Testis (tissue), 3 donors: ENCODE data around the gene PARP1. TPM values are rescaled to one million over a fixed set of nuclear protein-coding genes. Genes with fewer than 3 reads are reported as not detected.

Source experiments
- DNase-seq: peaks from one replicate; pipeline ENCODE4 v3.0.0-alpha.2; 2019
- H3K27ac ChIP-seq, 2 donors: fragments of 200-600 bp; sonication (generic); one replicate each; pipeline ENCODE4 v1.5.1; 2019
- H3K27me3 ChIP-seq: fragments of 200-600 bp; sonication (generic); one replicate; pipeline ENCODE4 v1.5.1; 2019
- H3K36me3 ChIP-seq: fragments of 200-600 bp; sonication (generic); one replicate; pipeline ENCODE4 v1.5.1; 2017; ENCODE audit warnings: low read depth; ENCODE audit errors: missing control alignments
- H3K4me1 ChIP-seq: fragments of 200-600 bp; sonication (generic); one replicate; pipeline ENCODE4 v1.5.1; 2019
- H3K4me3 ChIP-seq, 2 donors: fragments of 200-600 bp; sonication (generic); one replicate each; pipeline ENCODE4 v1.5.1; 2017 to 2019
- H3K9me3 ChIP-seq: fragments of 200-600 bp; sonication (generic); one replicate; pipeline ENCODE4 v1.5.1; 2017
- POLR2A ChIP-seq: fragments of 450-650 bp; IDR thresholded peaks from one replicate; pipeline ENCODE4 v1.6.1; 2017; ENCODE audit warnings: antibody characterized with exemption, mild to moderate bottlenecking, moderate library complexity
- WGBS, 2 donors: methylation state at CpG; one replicate each; pipeline ENCODE4 v1.1.5; 2018; 5-methylcytosine and 5-hydroxymethylcytosine counted together
- intact Hi-C: fragments of 100-400 bp; cut with DNase I; formaldehyde crosslinking; loops from one replicate; pipeline ENCODE4 v1.15.1; 2023; ENCODE audit warnings: low total_unique reads
- polyA plus RNA-seq: library from polyadenylated mRNA; stranded (reverse); fragments of 350-450 nt; fragmentation: Illumina TruSeq; extraction: RNeasy Lipid Tissue Mini Kit (QIAGEN cat#74804); gene quantifications from one replicate; pipeline ENCODE4 v1.2.3, GENCODE V29; 2014; ENCODE audit warnings: low read depth, low replicate concordance; ENCODE audit not compliant: insufficient read depth
- total RNA-seq, 2 donors: library from RNA; depleted of rRNA; stranded (reverse); fragments of >200 nt; gene quantifications; one replicate each; pipeline ENCODE4 v1.2.3, GENCODE V29; 2016
- TF ChIP-seq, protein P1 (sequence below), 3 experiments: fragments of 450-650 bp in 2 of 3; fragments of 200-600 bp in 1 of 3; sonication (generic) in 1 of 3; IDR thresholded peaks; one replicate each; pipeline ENCODE4 v1.5.1; 2016 to 2019; ENCODE audit warnings: antibody characterized with exemption in 3 of 3, mild to moderate bottlenecking in 2 of 3, moderate library complexity in 1 of 3

The PARP1 gene
- total and polyA plus RNA-seq, 3 donors from 2014 or later = 109 to 224 (median 199) TPM

DNA sequence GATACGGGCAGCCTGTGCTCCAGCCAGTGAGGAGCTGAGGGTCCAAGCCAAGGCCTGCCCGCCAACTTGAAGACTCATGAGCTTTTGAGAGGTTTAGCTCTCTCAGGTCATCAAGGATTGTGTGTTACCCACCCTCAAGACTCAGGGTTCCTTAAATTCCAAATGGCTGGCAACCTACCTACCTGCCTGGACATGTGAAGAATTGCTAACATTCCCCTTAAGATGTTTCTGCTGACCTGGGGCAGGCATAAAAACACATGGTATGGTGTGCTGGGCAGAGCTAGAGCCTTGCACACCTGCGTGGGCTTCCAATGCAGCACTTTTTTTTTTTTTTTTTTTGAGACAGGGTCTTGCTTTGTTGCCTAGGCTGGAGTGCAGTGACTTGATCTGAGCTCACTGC lies 17.2 kb downstream of the PARP1 start:
- Histone ChIP-seq H3K9me3 (no peaks in the 10 kb centered on the region), H3K36me3 (no peaks in the 10 kb centered on the region), H3K27ac (no peak overlapping the region), H3K4me1 (no peaks in the 10 kb centered on the region), H3K27me3 (no peaks in the 10 kb centered on the region), H3K4me3 (no peak overlapping the region)
- WGBS, 2 donors = 100% methylated on average over 1 to 3 of the region's 3 CpGs
- TF ChIP-seq, protein P1, sequence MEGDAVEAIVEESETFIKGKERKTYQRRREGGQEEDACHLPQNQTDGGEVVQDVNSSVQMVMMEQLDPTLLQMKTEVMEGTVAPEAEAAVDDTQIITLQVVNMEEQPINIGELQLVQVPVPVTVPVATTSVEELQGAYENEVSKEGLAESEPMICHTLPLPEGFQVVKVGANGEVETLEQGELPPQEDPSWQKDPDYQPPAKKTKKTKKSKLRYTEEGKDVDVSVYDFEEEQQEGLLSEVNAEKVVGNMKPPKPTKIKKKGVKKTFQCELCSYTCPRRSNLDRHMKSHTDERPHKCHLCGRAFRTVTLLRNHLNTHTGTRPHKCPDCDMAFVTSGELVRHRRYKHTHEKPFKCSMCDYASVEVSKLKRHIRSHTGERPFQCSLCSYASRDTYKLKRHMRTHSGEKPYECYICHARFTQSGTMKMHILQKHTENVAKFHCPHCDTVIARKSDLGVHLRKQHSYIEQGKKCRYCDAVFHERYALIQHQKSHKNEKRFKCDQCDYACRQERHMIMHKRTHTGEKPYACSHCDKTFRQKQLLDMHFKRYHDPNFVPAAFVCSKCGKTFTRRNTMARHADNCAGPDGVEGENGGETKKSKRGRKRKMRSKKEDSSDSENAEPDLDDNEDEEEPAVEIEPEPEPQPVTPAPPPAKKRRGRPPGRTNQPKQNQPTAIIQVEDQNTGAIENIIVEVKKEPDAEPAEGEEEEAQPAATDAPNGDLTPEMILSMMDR (IDR thresholded peaks at IDR 0.05) = no peak
- TF ChIP-seq POLR2A = no peak
- intact Hi-C loops = no loop called here
- no peak for DNase-seq

DNA sequence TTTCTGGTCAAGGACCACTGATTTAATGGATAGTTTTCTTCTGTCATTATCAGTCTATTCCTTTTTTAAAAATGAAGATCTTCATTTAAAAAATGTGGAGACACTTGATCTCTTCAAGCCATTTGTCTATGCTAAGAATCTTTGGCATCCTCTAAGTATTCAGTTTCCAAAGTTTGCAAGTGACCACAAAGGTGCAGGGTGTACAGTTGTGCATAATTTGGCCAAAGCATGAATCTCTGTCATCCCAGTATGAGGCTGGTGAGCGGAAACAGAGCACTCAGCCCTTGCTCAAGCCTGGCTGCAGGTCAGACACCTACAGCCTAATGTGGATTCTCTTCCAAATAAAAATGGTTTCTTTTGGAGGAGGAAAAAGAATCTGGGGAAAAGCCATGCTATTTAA lies 19.8 kb downstream of the PARP1 start:
- Histone ChIP-seq H3K36me3 (no peaks in the 10 kb centered on the region), H3K4me3 (no peak overlapping the region), H3K4me1 (no peaks in the 10 kb centered on the region), H3K27me3 (no peaks in the 10 kb centered on the region), H3K27ac (no peak overlapping the region), H3K9me3 (no peaks in the 10 kb centered on the region)
- intact Hi-C loops = no loop called here
- no peak for DNase-seq
- WGBS, 2 donors = 89 to 95% methylated on average over 1 of the region's 1 CpG
- TF ChIP-seq, protein P1 (IDR thresholded peaks at IDR 0.05) = no peak
- TF ChIP-seq POLR2A = no peak

DNA sequence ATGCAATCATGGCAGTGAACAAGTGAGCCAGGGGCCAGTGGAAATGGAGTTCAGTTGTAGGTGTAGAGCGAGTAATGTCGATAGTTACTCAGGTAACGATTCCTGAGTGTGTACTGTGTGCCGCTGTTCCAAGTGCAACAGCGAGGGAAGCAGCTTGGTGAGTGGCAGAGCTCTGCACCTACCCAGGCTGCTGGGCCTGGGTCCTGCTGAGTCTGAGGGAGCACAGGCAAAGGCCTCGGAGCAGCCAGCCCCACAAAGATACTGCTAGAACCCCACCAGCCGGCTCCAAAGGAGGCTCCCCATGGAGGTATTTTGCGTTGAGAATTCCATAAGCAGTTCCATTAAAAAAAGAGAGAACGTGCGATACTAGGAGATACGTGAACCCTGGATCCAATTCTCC lies 23.2 kb downstream of the PARP1 start:
- DNase-seq = no peak
- intact Hi-C loops = no loop called here
- no peaks in the 10 kb centered on the region for H3K4me1 ChIP-seq
- TF ChIP-seq, protein P1 (IDR thresholded peaks at IDR 0.05) = no peak
- no peak for TF ChIP-seq POLR2A
- no peaks in the 10 kb centered on the region for H3K27me3 ChIP-seq
- 92 to 95% methylated on average over 11 of the region's 11 CpGs for whole genome bisulfite sequencing, 2 donors
- no peak overlapping the region for H3K27ac ChIP-seq
- H3K4me3 ChIP-seq = no peak overlapping the region
- H3K36me3 ChIP-seq = no peaks in the 10 kb centered on the region
- no peaks in the 10 kb centered on the region for H3K9me3 ChIP-seq

DNA sequence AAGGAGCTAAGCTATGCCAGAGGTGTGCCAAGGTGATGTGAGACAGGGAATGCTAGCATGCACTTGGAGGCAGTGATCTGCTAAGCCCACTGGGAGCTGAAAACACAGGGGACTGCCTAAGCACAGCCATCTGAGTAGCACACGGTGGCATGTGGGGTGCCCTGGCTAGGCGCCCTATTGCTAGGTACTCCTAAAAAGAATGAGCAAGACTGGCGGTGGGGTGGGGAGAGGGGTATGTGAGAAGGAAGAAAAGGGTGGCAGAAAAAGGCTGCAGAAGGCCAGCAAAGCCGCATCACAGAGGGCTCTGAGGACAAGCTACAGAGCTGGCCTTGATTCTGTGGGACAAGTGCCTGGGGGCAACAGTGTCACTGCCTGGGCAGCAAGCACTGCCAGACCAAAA lies 23.9 kb downstream of the PARP1 start:
- H3K36me3 ChIP-seq = no peaks in the 10 kb centered on the region
- 86 to 95% methylated on average over 4 of the region's 4 CpGs for WGBS, 2 donors
- H3K27me3 ChIP-seq = no peaks in the 10 kb centered on the region
- H3K27ac ChIP-seq = no peak overlapping the region
- H3K4me3 ChIP-seq = no peak overlapping the region
- TF ChIP-seq, protein P1 (IDR thresholded peaks at IDR 0.05) = no peak
- no peak for TF ChIP-seq POLR2A
- no peaks in the 10 kb centered on the region for H3K4me1 ChIP-seq
- intact Hi-C loops = no loop called here
- DNase-seq = no peak
- no peaks in the 10 kb centered on the region for H3K9me3 ChIP-seq

DNA sequence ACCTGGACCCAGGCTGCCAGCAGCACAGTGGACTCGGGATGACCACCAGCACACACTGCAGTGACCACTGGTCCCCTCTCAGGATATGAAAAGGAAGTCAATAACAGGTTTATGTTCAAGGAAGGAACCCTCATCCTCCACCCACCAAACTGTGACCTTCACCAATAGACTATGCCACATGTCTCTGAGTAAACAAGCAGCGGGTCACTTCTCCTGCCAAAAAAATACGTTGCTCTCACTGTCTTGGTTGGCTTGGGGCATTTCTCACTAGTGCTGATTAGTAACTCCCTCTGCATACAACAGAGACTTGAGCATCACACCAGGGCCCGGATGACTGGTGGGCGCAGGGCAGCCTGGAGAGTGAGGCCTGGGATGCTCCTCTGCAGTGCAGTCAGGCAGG lies 25.9 kb downstream of the PARP1 start:
- DNase-seq = no peak
- H3K4me3 ChIP-seq = no peak overlapping the region
- H3K27ac ChIP-seq = no peak overlapping the region
- TF ChIP-seq, protein P1 (IDR thresholded peaks at IDR 0.05) = no peak
- TF ChIP-seq POLR2A = no peak
- intact Hi-C loops = no loop called here
- no peaks in the 10 kb centered on the region for H3K36me3 ChIP-seq
- 84 to 85% methylated on average over 4 to 5 of the region's 5 CpGs for WGBS, 2 donors
- H3K9me3 ChIP-seq = no peaks in the 10 kb centered on the region
- H3K27me3 ChIP-seq = no peaks in the 10 kb centered on the region
- H3K4me1 ChIP-seq = no peaks in the 10 kb centered on the region
